RWPE2 (cell line): ENCODE results near the gene ADORA1.

Source experiments
- ATAC-seq: fragments of 200-7000 bp; cut with Tn5 transposase; 3 replicates; pipeline ENCODE4 v1.9.1; 2021; ENCODE audit warnings: low read depth
- DNase-seq: peaks from one replicate; pipeline ENCODE4 v3.0.0-alpha.2; 2020; ENCODE audit warnings: low spot score
- H3K27ac ChIP-seq: fragments of 450-650 bp; 2 replicates; pipeline ENCODE4 v1.5.1; 2017; ENCODE audit warnings: mild to moderate bottlenecking; ENCODE audit not compliant: poor library complexity, severe bottlenecking
- H3K27me3 ChIP-seq: fragments of 250-450 bp; sonication (Bioruptor Pico); 2 replicates; pipeline ENCODE4 v1.5.1; 2021; ENCODE audit warnings: mild to moderate bottlenecking, moderate library complexity; ENCODE audit not compliant: insufficient read depth, poor library complexity, severe bottlenecking
- H3K36me3 ChIP-seq: fragments of 250-450 bp; sonication (Bioruptor Pico); 2 replicates; pipeline ENCODE4 v1.5.1; 2020; ENCODE audit warnings: low read depth, mild to moderate bottlenecking, moderate library complexity
- H3K4me1 ChIP-seq: fragments of 250-450 bp; sonication (Bioruptor Pico); 2 replicates; pipeline ENCODE4 v1.5.1; 2021; ENCODE audit warnings: mild to moderate bottlenecking, moderate library complexity; ENCODE audit not compliant: insufficient read depth, poor library complexity, severe bottlenecking
- H3K4me3 ChIP-seq: fragments of 250-450 bp; sonication (Bioruptor Pico); 2 replicates; pipeline ENCODE4 v1.5.1; 2021; ENCODE audit warnings: mild to moderate bottlenecking, moderate library complexity; ENCODE audit not compliant: severe bottlenecking
- H3K9me3 ChIP-seq: fragments of 250-450 bp; sonication (Bioruptor Pico); 2 replicates; pipeline ENCODE4 v1.5.1; 2021; ENCODE audit warnings: mild to moderate bottlenecking, moderate library complexity; ENCODE audit not compliant: severe bottlenecking
- CTCF ChIP-seq: fragments of 450-650 bp; IDR thresholded peaks from one replicate; pipeline ENCODE4 v1.5.1; 2017; ENCODE audit warnings: mild to moderate bottlenecking, moderate library complexity; ENCODE audit not compliant: poor library complexity, severe bottlenecking

ADORA1 gene

GRCh38 chr1:203182387-203182953, 54.9 kb downstream of the ADORA1 start:
- Histone ChIP-seq H3K27ac (no peak overlapping the region), H3K36me3 (no peaks in the 10 kb centered on the region), H3K9me3 (no peaks in the 10 kb centered on the region), H3K4me3 (no peak overlapping the region), H3K27me3 (no peaks in the 10 kb centered on the region), H3K4me1 (no peaks in the 10 kb centered on the region)
- no peak for ATAC-seq
- DNase-seq, result no peak
- no peak for TF ChIP-seq CTCF

DNA sequence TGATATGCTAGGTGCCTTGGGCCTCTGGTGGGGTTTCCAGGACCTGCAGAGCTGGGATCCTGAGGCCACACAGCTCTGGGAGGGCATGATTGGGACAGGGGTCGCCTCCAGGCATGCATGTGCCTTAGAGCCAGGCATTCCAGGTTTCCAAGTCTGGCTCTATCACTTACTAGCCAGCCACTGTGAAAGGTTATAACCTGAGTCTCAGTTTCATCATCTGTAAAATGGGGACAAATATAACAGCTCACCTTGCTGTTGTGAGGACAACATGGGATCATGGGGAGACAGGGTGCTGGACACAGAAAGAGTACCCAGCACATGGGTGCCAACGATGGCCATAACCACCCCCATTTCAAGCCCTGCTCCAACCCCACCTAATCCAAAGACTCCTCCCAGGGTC, 56.3 kb downstream of the ADORA1 start:
- no peak for TF ChIP-seq CTCF
- Histone ChIP-seq H3K27me3 (no peaks in the 10 kb centered on the region), H3K4me3 (no peak overlapping the region), H3K36me3 (no peaks in the 10 kb centered on the region), H3K27ac (no peak overlapping the region), H3K9me3 (no peaks in the 10 kb centered on the region), H3K4me1 (no peaks in the 10 kb centered on the region)
- no peak for ATAC-seq
- DNase-seq, result no peak

DNA sequence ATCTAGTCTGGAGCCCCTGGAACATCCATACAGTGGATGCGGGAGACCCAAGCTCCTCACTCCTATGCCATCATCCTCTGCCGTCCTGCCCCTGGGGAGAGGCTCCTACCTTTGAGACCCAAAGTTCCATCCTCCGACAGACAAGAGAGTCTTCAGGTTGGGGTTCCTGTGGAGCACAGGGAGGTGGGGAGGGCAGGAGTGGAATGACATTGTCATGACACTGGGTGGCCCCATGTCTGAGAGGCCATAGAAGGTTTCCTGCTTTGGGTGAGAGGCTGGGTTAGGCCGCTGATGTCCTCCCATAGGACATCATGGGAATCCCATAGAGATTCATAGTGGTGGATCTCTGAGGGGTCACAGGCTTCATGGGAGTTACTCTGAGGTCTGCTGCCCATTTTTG, 56.9 kb downstream of the ADORA1 start:
- Histone ChIP-seq H3K27me3 (no peaks in the 10 kb centered on the region), H3K27ac (no peak overlapping the region), H3K4me3 (no peak overlapping the region), H3K9me3 (no peaks in the 10 kb centered on the region), H3K36me3 (no peaks in the 10 kb centered on the region), H3K4me1 (no peaks in the 10 kb centered on the region)
- DNase-seq, result no peak
- no peak for ATAC-seq
- TF ChIP-seq CTCF, result no peak

GRCh38 chr1:203185061-203185461, 57.5 kb downstream of the ADORA1 start:
- Histone ChIP-seq H3K36me3 (no peaks in the 10 kb centered on the region), H3K27ac (no peak overlapping the region), H3K9me3 (no peaks in the 10 kb centered on the region), H3K4me1 (no peaks in the 10 kb centered on the region), H3K27me3 (no peaks in the 10 kb centered on the region), H3K4me3 (no peak overlapping the region)
- DNase-seq, result no peak
- TF ChIP-seq CTCF, result no peak
- ATAC-seq, result no peak

GRCh38 chr1:203185585-203185984, 58.1 kb downstream of the ADORA1 start:
- Histone ChIP-seq H3K4me1 (no peaks in the 10 kb centered on the region), H3K27me3 (no peaks in the 10 kb centered on the region), H3K27ac (no peak overlapping the region), H3K36me3 (no peaks in the 10 kb centered on the region), H3K9me3 (no peaks in the 10 kb centered on the region), H3K4me3 (no peak overlapping the region)
- no peak for DNase-seq
- no peak for ATAC-seq
- TF ChIP-seq CTCF, result no peak
